Heart left ventricle (tissue), 13 donors: ENCODE measurements around the gene RAB3GAP2.
"Not testable (repeated sequence)": the region's sequence is repeated elsewhere in the genome, so short reads cannot be mapped to it uniquely, and the experiment has no call there.

Experiments
- CTCF ChIP-seq, 12 donors: fragments of 200-600 bp; sonication (generic) in 4 of 12; IDR thresholded peaks; one replicate each; pipeline versions ENCODE4 v1.5.0 to v1.8.0; 2018 to 2022; ENCODE audit warnings: antibody characterized with exemption in 12 of 12, mild to moderate bottlenecking in 5 of 12
- POLR2A ChIP-seq, 2 donors: fragments of 450-650 bp; IDR thresholded peaks; one replicate each; pipeline ENCODE4 v1.6.1; 2017; ENCODE audit warnings: antibody characterized with exemption in 2 of 2, mild to moderate bottlenecking in 2 of 2, moderate library complexity in 2 of 2
- donor health status: ischemic (EF 13 %, LVEDD 7.1; RV severe dilation, severe dysfunction).
- donor health status: DM: no; HTN: yes; CAD: no.
- donor health status: DM: no; HTN: no; CAD: no.
- donor health status: ischemic (EF 25% LVEDD 6.9; RV normal size, moderate dysfunction).
- donor health status: ischemic (EF 25% LVEDD 5.7; RV mildly dilated, moderate dysfunction).
- donor health status: ischemic (EF 35%, LVEDD 5.7; RV mildly dilated, moderate dysfunction).
- donor health status: nonischemic (EF 11% LVEDD 7.7; RV severe dilation, severe dysfunction).
- donor health status: DM: yes; HTN: yes; CAD: no.
- donor health status: PGD.
- donor health status: ischemic (EF 29% LVEDD 5.4; RV normal size, mild dysfunction).
- donor health status: nonischemic (EF 23%, LVEDD 6.1; RV moderate dilation, normal function).

GRCh38 chr1:220112600-220112999 lies 159.7 kb downstream of the RAB3GAP2 start:
- TF ChIP-seq CTCF, POLR2A (IDR thresholded peaks at IDR 0.05): not testable (repeated sequence)
